Duodenal mucosa (tissue), 2 donors: ENCODE results near the gene SEPTIN7.
"Not testable (repeated sequence)": the region's sequence is repeated elsewhere in the genome, so short reads cannot be mapped to it uniquely, and the experiment has no call there.

Experiments used
- H3K27ac ChIP-seq: one replicate; pipeline ENCODE4 v1.7.0; 2013; ENCODE audit warnings: low read depth, low read length
- H3K27me3 ChIP-seq, 2 donors: one replicate each; pipeline ENCODE4 v1.7.0; 2013; ENCODE audit warnings: low read length in 2 of 2, control low read depth in 1 of 2; ENCODE audit not compliant: insufficient read depth in 2 of 2, control insufficient read depth in 1 of 2
- H3K36me3 ChIP-seq, 2 donors: one replicate each; pipeline ENCODE4 v1.7.0; 2013; ENCODE audit warnings: low read length in 2 of 2, control low read depth in 1 of 2; ENCODE audit not compliant: insufficient read depth in 2 of 2, control insufficient read depth in 1 of 2
- H3K4me1 ChIP-seq, 2 donors: one replicate each; pipeline ENCODE4 v1.7.0; 2013; ENCODE audit warnings: low read length in 2 of 2, control low read depth in 1 of 2; ENCODE audit not compliant: insufficient read depth in 2 of 2, control insufficient read depth in 1 of 2
- H3K4me3 ChIP-seq, 2 donors: one replicate each; pipeline ENCODE4 v1.7.0; 2013; ENCODE audit warnings: low read length in 2 of 2, low read depth in 1 of 2
- H3K9ac ChIP-seq, 2 donors: one replicate each; pipeline ENCODE4 v1.7.0; 2013; ENCODE audit warnings: low read length in 2 of 2, low read depth in 1 of 2
- H3K9me3 ChIP-seq, 2 donors: one replicate each; pipeline ENCODE4 v1.7.0; 2013; ENCODE audit warnings: low read length in 2 of 2, control low read depth in 1 of 2; ENCODE audit not compliant: control insufficient read depth in 1 of 2

SEPTIN7 gene

GRCh38 chr7:35800718-35801391 lies at the start of gene SEPTIN7:
Gene SEPTIN7, plus strand, starts transcription at chr7:35801057. Its CDS starts 153 bp downstream, at chr7:35801210.
- Histone ChIP-seq H3K9ac (peak within 1 kb of the TSS; percentile 82 to 88), H3K27ac (peak within 1 kb of the TSS; percentile 95), H3K4me3 (peak within 1 kb of the TSS; percentile 88 to 94), H3K36me3 (no peaks in the 10 kb centered on the region), H3K4me1 (peaks cover 16 to 33% of the 10 kb centered on the region in 2 donors), H3K27me3 (no peaks in the 10 kb centered on the region), H3K9me3 (no peaks in the 10 kb centered on the region)

GRCh38 chr7:35752742-35753141 lies 48.1 kb upstream of the SEPTIN7 start:
- no peaks in the 10 kb centered on the region for H3K9me3 ChIP-seq
- H3K4me1 ChIP-seq = peaks cover 2% of the 10 kb centered on the region in 2 donors
- H3K9ac ChIP-seq = no peak overlapping the region
- no peak overlapping the region for H3K4me3 ChIP-seq
- H3K36me3 ChIP-seq = no peaks in the 10 kb centered on the region
- no peaks in the 10 kb centered on the region for H3K27me3 ChIP-seq
- no peak overlapping the region for H3K27ac ChIP-seq

GRCh38 chr7:35753761-35754603 lies 46.9 kb upstream of the SEPTIN7 start:
- H3K9me3 ChIP-seq = no peaks in the 10 kb centered on the region
- H3K9ac ChIP-seq = no peak overlapping the region
- H3K27me3 ChIP-seq = no peaks in the 10 kb centered on the region
- no peaks in the 10 kb centered on the region for H3K36me3 ChIP-seq
- peaks cover 2 to 10% of the 10 kb centered on the region in 2 donors for H3K4me1 ChIP-seq
- H3K27ac ChIP-seq = no peak overlapping the region
- H3K4me3 ChIP-seq = no peak overlapping the region

- H3K9ac ChIP-seq = no peak overlapping the region
These were observed 46.1 kb upstream of the SEPTIN7 start for GRCh38 chr7:35754741-35755140.

GRCh38 chr7:35755711-35756110 lies 45.1 kb upstream of the SEPTIN7 start:
- Histone ChIP-seq H3K36me3 (no peaks in the 10 kb centered on the region), H3K9me3 (no peaks in the 10 kb centered on the region), H3K27me3 (no peaks in the 10 kb centered on the region), H3K4me1 (peaks cover 2 to 10% of the 10 kb centered on the region in 2 donors), H3K9ac (no peak overlapping the region), H3K27ac (no peak overlapping the region), H3K4me3 (no peak overlapping the region)

More at GRCh38 chr7:35754741-35755140, 46.1 kb upstream of the SEPTIN7 start:
- H3K4me1 ChIP-seq = peaks cover 2 to 10% of the 10 kb centered on the region in 2 donors
- H3K9me3 ChIP-seq = no peaks in the 10 kb centered on the region
- H3K36me3 ChIP-seq = no peaks in the 10 kb centered on the region
- no peak overlapping the region for H3K27ac ChIP-seq
- H3K4me3 ChIP-seq = no peak overlapping the region
- H3K27me3 ChIP-seq = no peaks in the 10 kb centered on the region

- H3K9ac ChIP-seq, H3K27me3 ChIP-seq, H3K9me3 ChIP-seq, H3K27ac ChIP-seq, H3K4me3 ChIP-seq, H3K36me3 ChIP-seq, H3K4me1 ChIP-seq: not testable (repeated sequence)
These were observed 44.4 kb upstream of the SEPTIN7 start for GRCh38 chr7:35756453-35756852.

GRCh38 chr7:35757574-35757973 lies 43.3 kb upstream of the SEPTIN7 start:
- H3K27ac ChIP-seq = no peak overlapping the region
- peaks cover 2 to 10% of the 10 kb centered on the region in 2 donors for H3K4me1 ChIP-seq
- no peaks in the 10 kb centered on the region for H3K36me3 ChIP-seq
- H3K9me3 ChIP-seq = no peaks in the 10 kb centered on the region
- H3K4me3 ChIP-seq = no peak overlapping the region
- no peaks in the 10 kb centered on the region for H3K27me3 ChIP-seq
- no peak overlapping the region for H3K9ac ChIP-seq

GRCh38 chr7:35758421-35758820 lies 42.4 kb upstream of the SEPTIN7 start:
- Histone ChIP-seq H3K4me3 (no peak overlapping the region), H3K36me3 (no peaks in the 10 kb centered on the region), H3K9me3 (no peaks in the 10 kb centered on the region), H3K9ac (no peak overlapping the region), H3K27ac (no peak overlapping the region), H3K4me1 (peaks cover 2 to 10% of the 10 kb centered on the region in 2 donors), H3K27me3 (no peaks in the 10 kb centered on the region)

GRCh38 chr7:35760143-35760745 lies 40.6 kb upstream of the SEPTIN7 start:
- H3K27me3 ChIP-seq = no peaks in the 10 kb centered on the region
- no peak overlapping the region for H3K27ac ChIP-seq
- no peak overlapping the region for H3K9ac ChIP-seq
- H3K4me3 ChIP-seq = no peak overlapping the region
- H3K4me1 ChIP-seq = peaks cover 2 to 10% of the 10 kb centered on the region in 2 donors
- H3K9me3 ChIP-seq = no peaks in the 10 kb centered on the region
- no peaks in the 10 kb centered on the region for H3K36me3 ChIP-seq
